HepG2 (cell line): Measurements from ENCODE around the gene PTPRH. TPM values are rescaled to one million over a fixed set of nuclear protein-coding genes. Genes with fewer than 3 reads are reported as not detected.
A peak's percentile ranks its signal among the peaks of the same experiment; 100 is the strongest.

ENCODE experiments used
- ATF4 ChIP-seq, 2 experiments: fragments of 450-650 bp in 1 of 2; sonication (generic) in 1 of 2; formaldehyde crosslinking; IDR thresholded peaks; 2 replicates each; pipeline versions ENCODE4 v1.5.0 to v1.8.0; 2020 to 2022; ENCODE audit warnings: mild to moderate bottlenecking in 1 of 2, missing genetic modification reagents in 1 of 2
- DBP ChIP-seq: sonication (generic); formaldehyde crosslinking; IDR thresholded peaks from 2 replicates; pipeline ENCODE4 v1.4.0; 2020; ENCODE audit warnings: missing genetic modification reagents; ENCODE audit errors: not compliant biosample characterization
- ELF3 ChIP-seq: IDR thresholded peaks from 2 replicates; pipeline ENCODE4 v1.6.1; 2016; ENCODE audit warnings: missing genetic modification reagents, missing compliant biosample characterization
- FOXK2 ChIP-seq: fragments of 450-650 bp; IDR thresholded peaks from 2 replicates; pipeline ENCODE4 v1.6.1; 2016
- HDAC1 ChIP-seq: sonication (generic); formaldehyde crosslinking; IDR thresholded peaks from 2 replicates; pipeline ENCODE4 v1.5.1; 2020; ENCODE audit warnings: mild to moderate bottlenecking, missing genetic modification reagents
- HNRNPL ChIP-seq: fragments of 200-400 bp; formaldehyde crosslinking; IDR thresholded peaks from 2 replicates; pipeline ENCODE4 v1.6.1; 2017; ENCODE audit warnings: mild to moderate bottlenecking, low read depth, low read length
- ISL2 ChIP-seq: sonication (generic); formaldehyde crosslinking; IDR thresholded peaks from 2 replicates; pipeline ENCODE4 v1.5.0; 2020; ENCODE audit warnings: missing genetic modification reagents
- PHF5A ChIP-seq: IDR thresholded peaks from one replicate; pipeline ENCODE4 v1.6.1; 2018; ENCODE audit warnings: low read depth, missing genetic modification reagents; ENCODE audit not compliant: unreplicated experiment
- POLR2A ChIP-seq, 2 experiments: IDR thresholded peaks; 2 replicates each; pipeline ENCODE4 v1.6.1; 2011; ENCODE audit warnings: low read depth in 2 of 2, low read length in 2 of 2, mild to moderate bottlenecking in 1 of 2, moderate library complexity in 1 of 2; ENCODE audit not compliant: insufficient read depth in 1 of 2
- POLR2AphosphoS5 ChIP-seq: IDR thresholded peaks from 2 replicates; pipeline ENCODE4 v1.6.1; 2012; ENCODE audit warnings: low read depth, low read length
- SOX13 ChIP-seq, 3 experiments: fragments of 450-650 bp in 1 of 3; sonication (generic) in 1 of 3; formaldehyde crosslinking in 1 of 3; IDR thresholded peaks in 2 of 3; conservative IDR thresholded peaks in 1 of 3; 2 replicates each; pipeline versions ENCODE4 v1.5.0 to v1.6.1; 2016 to 2020; ENCODE audit warnings: antibody characterized with exemption in 1 of 3, mild to moderate bottlenecking in 1 of 3, missing compliant biosample characterization in 1 of 3, missing genetic modification reagents in 1 of 3, moderate library complexity in 1 of 3
- TCF12 ChIP-seq, 2 experiments: fragments of 450-650 bp in 1 of 2; sonication (generic) in 1 of 2; formaldehyde crosslinking in 1 of 2; IDR thresholded peaks; 2 replicates each; pipeline versions ENCODE4 v1.6.1 to v1.8.0; 2017 to 2022; ENCODE audit warnings: antibody characterized with exemption in 1 of 2, mild to moderate bottlenecking in 1 of 2, missing genetic modification reagents in 1 of 2, moderate library complexity in 1 of 2
- ZFX ChIP-seq: sonication (generic); formaldehyde crosslinking; IDR thresholded peaks from 2 replicates; pipeline ENCODE4 v1.4.0; 2020; ENCODE audit warnings: mild to moderate bottlenecking, low read depth, missing genetic modification reagents, moderate library complexity
- ZNF710 ChIP-seq: sonication (generic); formaldehyde crosslinking; IDR thresholded peaks from 2 replicates; pipeline ENCODE4 v1.5.0; 2020; ENCODE audit warnings: mild to moderate bottlenecking, missing genetic modification reagents, borderline replicate concordance
- ZNF781 ChIP-seq: sonication (generic); formaldehyde crosslinking; IDR thresholded peaks from 2 replicates; pipeline ENCODE4 v1.5.1; 2020; ENCODE audit warnings: borderline replicate concordance, mild to moderate bottlenecking, missing genetic modification reagents; ENCODE audit errors: not compliant biosample characterization
- ZNF788 ChIP-seq: sonication (generic); formaldehyde crosslinking; IDR thresholded peaks from 2 replicates; pipeline ENCODE4 v1.5.0; 2020; ENCODE audit warnings: mild to moderate bottlenecking, missing genetic modification reagents, borderline replicate concordance
- polyA plus RNA-seq, 8 experiments: library from polyadenylated mRNA; depleted of rRNA in 3 of 8; stranded (reverse) in 7 of 8; unstranded in 1 of 8; fragments of >200 nt; fragmentation: Illumina TruSeq in 4 of 8; extraction: Trizol in 4 of 8; gene quantifications; 2 replicates each; pipeline versions ENCODE4 v1.2.1 to v1.2.3, GENCODE V29; 2011 to 2016; ENCODE audit warnings: low read depth in 4 of 8, missing spikeins in 1 of 8, mixed read lengths in 1 of 8; ENCODE audit not compliant: insufficient read depth in 1 of 8
- total RNA-seq, 5 experiments: library from RNA; depleted of rRNA; stranded (reverse); fragments of >200 nt; fragmentation: Illumina TruSeq; extraction: Trizol; gene quantifications; 2 replicates each; pipeline ENCODE4 v1.2.3, GENCODE V29; 2016; ENCODE audit warnings: low read depth in 1 of 5
- TF ChIP-seq, protein P1 (sequence below): sonication (generic); formaldehyde crosslinking; IDR thresholded peaks from 2 replicates; pipeline ENCODE4 v1.4.0; 2020; ENCODE audit warnings: mild to moderate bottlenecking, missing genetic modification reagents, borderline replicate concordance
- TF ChIP-seq, protein P2 (sequence below): sonication (generic); IDR thresholded peaks from 2 replicates; pipeline ENCODE4 v1.6.1; 2016; ENCODE audit warnings: low read depth, borderline replicate concordance
- TF ChIP-seq, protein P3 (sequence below): IDR thresholded peaks from 2 replicates; pipeline ENCODE4 v1.6.1; 2016; ENCODE audit warnings: missing compliant biosample characterization, missing genetic modification reagents, borderline replicate concordance

PTPRH gene
- total and polyA plus RNA-seq, 2 of the 13 experiments (the other 11 are each of a cell fraction or from before 2014, with no cell fraction given) = 14.7 to 125 TPM

DNA sequence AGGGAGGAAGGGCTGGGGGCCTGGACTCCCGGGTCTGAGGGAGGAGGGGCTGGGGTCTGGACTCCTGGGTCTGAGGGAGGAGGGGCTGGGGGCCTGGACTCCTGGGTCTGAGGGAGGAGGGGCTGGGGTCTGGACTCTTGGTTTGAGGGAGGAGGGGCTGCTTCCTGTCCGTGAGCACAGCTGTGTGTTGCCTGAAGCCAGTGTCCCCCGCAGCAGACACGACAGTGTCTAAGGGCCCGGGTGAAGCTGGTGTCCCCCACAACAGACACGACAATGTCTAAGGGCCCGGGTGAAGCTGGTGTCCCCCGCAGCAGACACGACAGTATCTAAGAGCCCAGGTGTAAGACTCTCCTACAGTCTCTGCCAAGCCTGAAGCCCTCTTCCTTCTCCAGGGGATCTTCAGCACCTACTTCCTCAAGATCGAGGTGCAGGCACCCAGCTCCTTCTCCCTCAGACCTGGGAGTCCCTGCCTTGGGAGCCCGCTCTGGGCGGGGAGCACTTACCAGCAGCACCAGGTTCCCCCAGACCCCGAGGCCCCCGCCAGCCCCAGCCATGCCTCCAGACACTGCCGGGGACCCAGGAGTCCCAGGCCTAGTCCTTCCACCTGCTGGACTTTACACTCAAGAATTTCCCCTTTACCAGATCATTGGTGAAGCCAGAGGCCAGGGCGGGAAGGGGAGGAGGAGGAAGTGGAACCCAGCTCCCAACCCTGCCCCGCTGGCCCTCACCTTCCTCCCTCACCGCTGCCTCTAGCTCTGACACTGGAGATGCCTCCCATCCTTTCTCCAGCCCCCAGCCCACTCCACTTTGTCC is at the start of gene PTPRH (continued):
- TF ChIP-seq ATF4 (CRISPR knock-in tag; IDR thresholded peaks at IDR 0.05) = no peak
- peak; percentile 33; the same call in 1 of the 2 replicates for TF ChIP-seq ISL2 (CRISPR knock-in tag)
- TF ChIP-seq POLR2AphosphoS5 = peak; percentile 32; the same call in 1 of the 2 replicates
- TF ChIP-seq, protein P1, sequence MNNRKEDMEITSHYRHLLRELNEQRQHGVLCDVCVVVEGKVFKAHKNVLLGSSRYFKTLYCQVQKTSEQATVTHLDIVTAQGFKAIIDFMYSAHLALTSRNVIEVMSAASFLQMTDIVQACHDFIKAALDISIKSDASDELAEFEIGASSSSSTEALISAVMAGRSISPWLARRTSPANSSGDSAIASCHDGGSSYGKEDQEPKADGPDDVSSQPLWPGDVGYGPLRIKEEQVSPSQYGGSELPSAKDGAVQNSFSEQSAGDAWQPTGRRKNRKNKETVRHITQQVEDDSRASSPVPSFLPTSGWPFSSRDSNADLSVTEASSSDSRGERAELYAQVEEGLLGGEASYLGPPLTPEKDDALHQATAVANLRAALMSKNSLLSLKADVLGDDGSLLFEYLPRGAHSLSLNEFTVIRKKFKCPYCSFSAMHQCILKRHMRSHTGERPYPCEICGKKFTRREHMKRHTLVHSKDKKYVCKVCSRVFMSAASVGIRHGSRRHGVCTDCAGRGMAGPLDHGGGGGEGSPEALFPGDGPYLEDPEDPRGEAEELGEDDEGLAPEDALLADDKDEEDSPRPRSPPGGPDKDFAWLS = no peak
- peak; percentile 29; the same call in 1 of the 2 replicates for TF ChIP-seq HDAC1 (CRISPR knock-in tag)
- no peak for TF ChIP-seq FOXK2
- TF ChIP-seq HNRNPL = 0 out of 2 replicates have a peak, but pooled peaks have one; percentile 32
- TF ChIP-seq ELF3 = peak; percentile 81
- no peak for TF ChIP-seq PHF5A (CRISPR knock-in tag)
- TF ChIP-seq, protein P2, sequence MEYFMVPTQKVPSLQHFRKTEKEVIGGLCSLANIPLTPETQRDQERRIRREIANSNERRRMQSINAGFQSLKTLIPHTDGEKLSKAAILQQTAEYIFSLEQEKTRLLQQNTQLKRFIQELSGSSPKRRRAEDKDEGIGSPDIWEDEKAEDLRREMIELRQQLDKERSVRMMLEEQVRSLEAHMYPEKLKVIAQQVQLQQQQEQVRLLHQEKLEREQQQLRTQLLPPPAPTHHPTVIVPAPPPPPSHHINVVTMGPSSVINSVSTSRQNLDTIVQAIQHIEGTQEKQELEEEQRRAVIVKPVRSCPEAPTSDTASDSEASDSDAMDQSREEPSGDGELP = peak; percentile 60; the same call in 1 of the 2 replicates
- TF ChIP-seq DBP (CRISPR knock-in tag) = no peak
- peak in 1 of 2 experiments; percentile 51; a peak in 2 of 4 replicates for TF ChIP-seq POLR2A (IDR thresholded peaks at IDR 0.05; ENCODE audit: insufficient read depth in 1 of 2, low read depth in 2 of 2, low read length in 2 of 2)
- TF ChIP-seq ZFX (CRISPR knock-in tag) = peak; percentile 25; the same call in 1 of the 2 replicates
- TF ChIP-seq ZNF710 (CRISPR knock-in tag) = no peak
- peak; percentile 20 for TF ChIP-seq ZNF781 (CRISPR knock-in tag)
- TF ChIP-seq, protein P3, sequence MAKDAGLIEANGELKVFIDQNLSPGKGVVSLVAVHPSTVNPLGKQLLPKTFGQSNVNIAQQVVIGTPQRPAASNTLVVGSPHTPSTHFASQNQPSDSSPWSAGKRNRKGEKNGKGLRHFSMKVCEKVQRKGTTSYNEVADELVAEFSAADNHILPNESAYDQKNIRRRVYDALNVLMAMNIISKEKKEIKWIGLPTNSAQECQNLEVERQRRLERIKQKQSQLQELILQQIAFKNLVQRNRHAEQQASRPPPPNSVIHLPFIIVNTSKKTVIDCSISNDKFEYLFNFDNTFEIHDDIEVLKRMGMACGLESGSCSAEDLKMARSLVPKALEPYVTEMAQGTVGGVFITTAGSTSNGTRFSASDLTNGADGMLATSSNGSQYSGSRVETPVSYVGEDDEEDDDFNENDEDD (CRISPR knock-in tag) = peak; percentile 75; the same call in 1 of the 2 replicates
- TF ChIP-seq TCF12 (IDR thresholded peaks at IDR 0.05) = no peak
- 0 out of 2 replicates have a peak, but pooled peaks have one; percentile 19 for TF ChIP-seq TCF12 (CRISPR knock-in tag; IDR thresholded peaks at IDR 0.05)
- TF ChIP-seq SOX13 (IDR thresholded peaks at IDR 0.05) = no peak
- TF ChIP-seq SOX13 (CRISPR knock-in tag; conservative IDR thresholded peaks at IDR 0.05 in 1 of 2, IDR thresholded peaks at IDR 0.05 in 1 of 2) = 0 out of 4 replicates have a peak, but pooled peaks of 1 of the 2 experiments have one; percentile 6
- TF ChIP-seq ZNF788 (CRISPR knock-in tag) = 0 out of 2 replicates have a peak, but pooled peaks have one; percentile 7
